Natural killer cell (primary cell): Measurements from ENCODE around the gene PRPF38B. TPM values are rescaled to one million over a fixed set of nuclear protein-coding genes. Genes with fewer than 3 reads are reported as not detected.

ENCODE experiments used
- ATAC-seq, 3 donors: fragments of 150-1000 bp in 2 of 3; fragments of 200-7000 bp in 1 of 3; cut with Tn5 transposase; 1 replicate in 1 of 3; 2 replicates in 2 of 3; pipeline ENCODE4 v1.10.0; 2021; ENCODE audit warnings: mild to moderate bottlenecking in 2 of 3, moderate library complexity in 2 of 3
- DNase-seq, 2 donors: peaks; one replicate each; pipeline versions ENCODE4 v3.0.0 to v3.0.0-alpha.2; 2013 to 2021; ENCODE audit warnings: mixed read lengths in 1 of 2
- H3K27ac ChIP-seq: one replicate; pipeline ENCODE4 v1.5.1; 2013; ENCODE audit warnings: mild to moderate bottlenecking, low read length
- H3K27me3 ChIP-seq: one replicate; pipeline ENCODE4 v1.6.1; 2013; ENCODE audit warnings: low read length; ENCODE audit not compliant: control insufficient read depth, insufficient read depth
- H3K36me3 ChIP-seq: one replicate; pipeline ENCODE4 v1.6.1; 2013; ENCODE audit warnings: low read length; ENCODE audit not compliant: control insufficient read depth, insufficient read depth
- H3K4me1 ChIP-seq: one replicate; pipeline ENCODE4 v1.6.1; 2013; ENCODE audit warnings: low read length; ENCODE audit not compliant: control insufficient read depth, insufficient read depth
- H3K4me3 ChIP-seq: one replicate; pipeline ENCODE4 v1.5.1; 2013; ENCODE audit warnings: low read length
- H3K9me3 ChIP-seq: one replicate; pipeline ENCODE4 v1.6.1; 2013; ENCODE audit warnings: low read length; ENCODE audit not compliant: control insufficient read depth, insufficient read depth
- H3K27ac Mint-ChIP-seq, 2 donors: one replicate each; pipeline ENCODE4 v1.8.0; 2022; ENCODE audit warnings: mild to moderate bottlenecking in 2 of 2, mixed read lengths in 2 of 2, moderate library complexity in 1 of 2
- H3K27me3 Mint-ChIP-seq, 2 donors: one replicate each; pipeline ENCODE4 v1.8.0; 2022; ENCODE audit warnings: low read depth in 2 of 2, mixed read lengths in 2 of 2
- H3K36me3 Mint-ChIP-seq: one replicate; pipeline ENCODE4 v1.8.0; 2022; ENCODE audit warnings: mixed read lengths
- H3K4me1 Mint-ChIP-seq, 2 donors: one replicate each; pipeline ENCODE4 v1.8.0; 2022; ENCODE audit warnings: mixed read lengths in 2 of 2
- H3K4me3 Mint-ChIP-seq: one replicate; pipeline ENCODE4 v1.8.0; 2022; ENCODE audit warnings: mild to moderate bottlenecking, moderate library complexity, mixed read lengths
- H3K9me3 Mint-ChIP-seq, 2 donors: one replicate each; pipeline ENCODE4 v1.8.0; 2022; ENCODE audit warnings: mixed read lengths in 2 of 2
- WGBS: methylation state at CpG from one replicate; pipeline ENCODE4 v1.1.7; 2013; ENCODE audit warnings: missing lambda C conversion rate; ENCODE audit not compliant: insufficient coverage; 5-methylcytosine and 5-hydroxymethylcytosine counted together
- intact Hi-C: fragments of 100-400 bp; cut with micrococcal nuclease; formaldehyde crosslinking; loops from one replicate; pipeline ENCODE4 v1.14.2; 2022
- total RNA-seq, 4 donors: library from RNA; stranded (reverse); fragments of 120-200 nt in 1 of 4; gene quantifications; one replicate each; pipeline versions ENCODE4 v1.2.3 to v1.2.4, GENCODE V29; 2013 to 2022
- TF ChIP-seq, protein P1 (sequence below): fragments of 200-600 bp; IDR thresholded peaks from one replicate; pipeline ENCODE4 v1.8.0; 2022; ENCODE audit warnings: antibody characterized with exemption

PRPF38B gene
- total RNA-seq, 3 donors from 2014 or later (not counting 1 experiment from before 2014, with no cell fraction given): 115 to 158 (median 156) TPM

DNA sequence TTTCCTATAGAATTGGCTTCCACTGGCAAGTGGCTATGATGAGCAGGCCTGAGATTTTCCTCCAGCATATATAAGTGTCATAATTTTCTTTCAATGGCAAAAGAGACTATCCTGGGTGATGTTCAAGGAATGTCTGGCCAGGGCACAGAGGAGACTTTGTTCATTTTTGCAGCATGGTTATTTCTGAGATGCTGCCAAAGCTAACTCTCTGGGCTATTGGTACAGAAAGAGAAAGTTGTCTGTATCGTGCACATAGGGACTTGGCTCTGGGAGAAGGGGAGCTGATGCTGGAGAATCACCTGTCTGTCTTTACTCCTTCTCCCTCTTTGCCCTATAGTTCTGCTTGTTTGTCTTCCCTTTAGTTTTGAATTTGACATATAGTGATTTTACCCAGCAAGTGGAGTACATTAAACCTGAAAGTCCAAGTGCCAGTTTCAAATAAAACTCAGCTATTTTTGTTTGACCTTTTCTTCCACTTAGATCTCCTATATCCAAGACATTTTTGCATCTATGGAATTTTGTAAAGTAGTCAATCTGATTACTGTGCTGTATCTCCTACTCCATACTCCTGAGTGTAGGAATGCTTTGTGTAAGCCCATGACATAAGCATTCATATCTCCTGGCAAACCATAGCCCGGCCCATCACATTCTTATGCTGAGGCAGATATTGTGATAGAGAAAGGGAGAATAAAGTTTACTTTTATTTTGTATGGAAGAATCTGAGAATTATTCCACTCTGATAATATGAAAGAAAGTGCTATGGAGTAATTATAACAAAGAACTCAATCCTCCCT, 24.5 kb downstream of the PRPF38B start:
- Mint-ChIP-seq H3K9me3 (no peaks in the 10 kb centered on the region), H3K27ac (no peak overlapping the region), H3K4me1 (no peaks in the 10 kb centered on the region), H3K4me3 (no peak overlapping the region), H3K36me3 (no peaks in the 10 kb centered on the region), H3K27me3 (peaks cover 3 to 7% of the 10 kb centered on the region in 2 donors)
- ATAC-seq (no peak), DNase-seq (no peak)
- Histone ChIP-seq H3K27me3 (no peaks in the 10 kb centered on the region), H3K27ac (no peak overlapping the region), H3K4me1 (no peaks in the 10 kb centered on the region), H3K36me3 (no peaks in the 10 kb centered on the region), H3K9me3 (no peaks in the 10 kb centered on the region), H3K4me3 (no peak overlapping the region)
- 100% methylated on average over 1 of the region's 2 CpGs for WGBS
- intact Hi-C loops: no loop called here
- TF ChIP-seq, protein P1, sequence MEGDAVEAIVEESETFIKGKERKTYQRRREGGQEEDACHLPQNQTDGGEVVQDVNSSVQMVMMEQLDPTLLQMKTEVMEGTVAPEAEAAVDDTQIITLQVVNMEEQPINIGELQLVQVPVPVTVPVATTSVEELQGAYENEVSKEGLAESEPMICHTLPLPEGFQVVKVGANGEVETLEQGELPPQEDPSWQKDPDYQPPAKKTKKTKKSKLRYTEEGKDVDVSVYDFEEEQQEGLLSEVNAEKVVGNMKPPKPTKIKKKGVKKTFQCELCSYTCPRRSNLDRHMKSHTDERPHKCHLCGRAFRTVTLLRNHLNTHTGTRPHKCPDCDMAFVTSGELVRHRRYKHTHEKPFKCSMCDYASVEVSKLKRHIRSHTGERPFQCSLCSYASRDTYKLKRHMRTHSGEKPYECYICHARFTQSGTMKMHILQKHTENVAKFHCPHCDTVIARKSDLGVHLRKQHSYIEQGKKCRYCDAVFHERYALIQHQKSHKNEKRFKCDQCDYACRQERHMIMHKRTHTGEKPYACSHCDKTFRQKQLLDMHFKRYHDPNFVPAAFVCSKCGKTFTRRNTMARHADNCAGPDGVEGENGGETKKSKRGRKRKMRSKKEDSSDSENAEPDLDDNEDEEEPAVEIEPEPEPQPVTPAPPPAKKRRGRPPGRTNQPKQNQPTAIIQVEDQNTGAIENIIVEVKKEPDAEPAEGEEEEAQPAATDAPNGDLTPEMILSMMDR: no peak

DNA sequence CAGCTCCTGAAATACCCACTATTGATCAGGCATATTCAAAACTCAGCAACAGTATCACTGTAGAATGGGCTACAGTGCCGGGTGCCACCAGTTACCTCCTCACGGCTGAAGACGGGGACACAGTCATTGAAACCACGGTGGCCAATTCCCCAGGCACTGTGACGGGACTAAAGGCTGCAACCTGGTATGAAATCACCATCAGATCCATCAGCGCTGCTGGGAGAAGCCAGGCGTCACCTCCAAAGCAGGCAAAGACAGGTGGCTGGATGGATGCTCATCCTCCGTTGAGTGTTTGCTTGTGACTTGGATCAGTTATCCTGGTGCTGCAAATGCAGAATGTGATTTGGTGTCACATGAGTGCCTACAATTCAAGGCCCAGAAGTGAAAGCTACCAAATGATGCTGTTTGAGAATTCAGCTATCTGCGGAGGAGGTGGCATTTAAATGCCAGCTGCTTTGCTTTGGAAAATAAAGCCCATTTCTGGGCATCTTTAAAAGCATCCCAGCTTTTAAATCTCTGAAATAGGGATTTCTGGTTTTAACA, 25.7 kb downstream of the PRPF38B start:
- intact Hi-C loops: no loop called here
- H3K27ac ChIP-seq: no peak overlapping the region
- WGBS: 92% methylated on average over 9 of the region's 9 CpGs
- DNase-seq (no peak), ATAC-seq (no peak)
- Mint-ChIP-seq H3K9me3 (no peaks in the 10 kb centered on the region), H3K36me3 (no peaks in the 10 kb centered on the region), H3K27me3 (peaks cover 5 to 7% of the 10 kb centered on the region in 2 donors), H3K4me1 (no peaks in the 10 kb centered on the region), H3K27ac (no peak overlapping the region), H3K4me3 (no peak overlapping the region)
- H3K27me3 ChIP-seq: no peaks in the 10 kb centered on the region
- TF ChIP-seq, protein P1: no peak
- no peak overlapping the region for H3K4me3 ChIP-seq
- H3K9me3 ChIP-seq: no peaks in the 10 kb centered on the region
- H3K36me3 ChIP-seq: no peaks in the 10 kb centered on the region
- no peaks in the 10 kb centered on the region for H3K4me1 ChIP-seq

- Mint-ChIP-seq H3K4me1 (no peaks in the 10 kb centered on the region), H3K4me3 (no peak overlapping the region), H3K27me3 (peaks cover 5 to 7% of the 10 kb centered on the region in 2 donors), H3K36me3 (no peaks in the 10 kb centered on the region), H3K27ac (no peak overlapping the region), H3K9me3 (no peaks in the 10 kb centered on the region)
- intact Hi-C loops: no loop called here
- Histone ChIP-seq H3K27me3 (no peaks in the 10 kb centered on the region), H3K9me3 (no peaks in the 10 kb centered on the region), H3K4me3 (no peak overlapping the region), H3K4me1 (no peaks in the 10 kb centered on the region), H3K36me3 (no peaks in the 10 kb centered on the region), H3K27ac (no peak overlapping the region)
- WGBS: 89% methylated on average over 6 of the region's 6 CpGs
- no peak for ATAC-seq
- DNase-seq: no peak
- TF ChIP-seq, protein P1: no peak
Observed at GRCh38 chr1:108718927-108719655, 27.0 kb downstream of the PRPF38B start.
